Fibroblast of upper back skin (primary cell): ENCODE measurements around the gene SEC14L5.

Experiments
- DNase-seq: peaks from one replicate; pipeline ENCODE4 v3.0.0-alpha.2; 2013

SEC14L5 gene

DNA sequence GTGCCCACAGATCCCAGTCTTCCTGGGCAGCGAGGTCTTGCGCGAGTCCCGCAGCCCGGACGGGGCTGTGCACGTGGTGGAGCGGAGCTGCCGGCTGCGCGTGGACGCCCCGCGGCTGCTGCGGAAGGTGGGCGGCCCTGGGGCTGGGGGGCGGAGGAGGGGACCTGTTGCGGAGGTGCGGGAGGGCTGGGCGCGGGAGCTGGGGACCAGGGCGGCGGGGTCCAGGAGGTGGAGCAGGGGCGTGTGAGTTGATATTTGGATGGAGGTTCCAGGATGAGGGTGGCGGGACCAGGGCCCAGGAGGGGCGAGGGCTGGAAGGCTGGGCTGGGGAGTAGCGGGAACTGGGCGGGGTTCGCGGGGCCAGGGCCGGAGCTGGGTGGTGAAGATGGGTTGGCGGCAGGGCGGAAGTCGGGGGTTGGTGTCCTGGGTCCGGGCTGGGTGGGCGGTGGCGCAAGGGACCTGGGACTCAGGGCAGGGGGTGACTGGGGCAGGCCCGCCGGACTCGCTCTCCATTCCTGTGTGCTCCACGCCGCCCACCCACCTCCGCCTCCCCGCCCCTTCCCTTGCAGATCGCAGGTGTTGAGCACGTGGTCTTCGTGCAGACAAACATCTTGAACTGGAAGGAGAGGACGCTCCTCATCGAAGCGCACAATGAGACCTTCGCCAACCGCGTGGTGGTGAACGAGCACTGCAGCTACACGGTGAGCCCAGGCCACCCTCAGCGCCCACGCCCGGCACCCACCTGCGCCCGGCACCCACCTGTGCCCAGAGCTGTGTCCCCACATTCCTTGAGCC, 29.6 kb downstream of the SEC14L5 start:
- no peak for DNase-seq

DNA sequence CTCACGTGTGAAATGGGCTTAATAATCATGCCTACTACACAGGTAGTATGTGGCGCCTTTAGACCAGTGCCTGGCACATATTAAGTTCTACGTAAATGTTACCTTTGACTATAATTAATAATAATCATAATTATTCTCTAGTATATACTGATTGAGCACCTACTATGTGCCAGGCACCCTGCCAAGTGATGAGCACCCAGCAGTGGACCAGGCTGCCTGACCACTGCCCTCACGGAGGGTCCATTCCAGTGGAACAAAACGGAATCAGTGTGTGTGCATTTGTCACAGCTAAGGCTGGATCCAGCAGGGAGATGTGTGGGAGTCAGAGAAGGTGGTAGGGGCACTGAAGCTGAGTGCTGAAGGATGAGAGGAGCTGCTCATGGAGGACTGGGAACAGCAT, 30.5 kb downstream of the SEC14L5 start:
- DNase-seq: no peak

DNA sequence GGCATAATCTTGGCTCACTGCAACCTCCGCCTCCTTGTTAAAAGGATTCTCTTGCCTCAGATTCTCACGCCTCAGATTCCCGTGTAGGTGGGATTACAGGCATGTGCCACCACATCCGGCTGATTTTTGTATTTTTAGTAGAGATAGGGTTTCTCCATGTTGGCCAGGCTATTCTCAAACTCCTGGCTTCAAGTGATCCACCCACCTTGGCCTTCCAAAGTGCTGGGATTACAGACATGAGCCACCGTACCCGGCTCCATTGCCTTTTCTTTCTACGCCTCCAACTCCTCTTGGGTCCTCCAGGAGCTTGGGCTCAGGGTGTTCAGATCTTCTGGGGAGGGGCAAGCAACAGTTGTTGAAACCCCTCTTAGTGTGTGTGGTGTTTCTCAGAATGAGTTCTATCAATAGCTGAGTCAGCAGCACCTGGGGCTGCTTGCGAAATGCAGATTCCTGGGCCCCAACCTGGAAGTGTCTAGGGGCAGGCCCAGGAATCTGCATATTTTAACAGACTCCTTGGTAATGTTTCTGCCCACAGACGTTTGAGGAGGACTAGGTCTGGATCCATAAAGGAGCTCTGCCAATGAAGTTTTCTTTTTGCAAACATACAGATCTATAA, 31.4 kb downstream of the SEC14L5 start:
- no peak for DNase-seq

DNA sequence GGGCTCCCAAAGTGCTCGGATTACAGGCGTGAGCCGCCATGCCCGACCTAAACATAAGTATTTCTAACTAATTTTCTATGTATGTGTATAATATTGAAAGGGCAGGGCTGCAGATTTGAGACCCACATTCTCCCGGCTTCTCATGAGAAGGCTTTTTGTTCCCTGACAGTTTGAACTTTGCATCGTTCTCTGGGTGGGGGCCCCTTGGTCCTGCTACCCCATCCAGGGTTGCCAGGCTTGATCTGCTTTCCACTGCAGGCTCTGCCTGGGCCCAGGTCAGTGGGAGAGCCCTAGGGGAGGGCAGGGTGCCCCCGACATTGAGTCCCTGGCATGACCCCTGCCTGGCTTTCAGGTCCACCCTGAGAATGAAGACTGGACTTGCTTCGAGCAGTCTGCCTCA, 32.3 kb downstream of the SEC14L5 start:
- DNase-seq: no peak

DNA sequence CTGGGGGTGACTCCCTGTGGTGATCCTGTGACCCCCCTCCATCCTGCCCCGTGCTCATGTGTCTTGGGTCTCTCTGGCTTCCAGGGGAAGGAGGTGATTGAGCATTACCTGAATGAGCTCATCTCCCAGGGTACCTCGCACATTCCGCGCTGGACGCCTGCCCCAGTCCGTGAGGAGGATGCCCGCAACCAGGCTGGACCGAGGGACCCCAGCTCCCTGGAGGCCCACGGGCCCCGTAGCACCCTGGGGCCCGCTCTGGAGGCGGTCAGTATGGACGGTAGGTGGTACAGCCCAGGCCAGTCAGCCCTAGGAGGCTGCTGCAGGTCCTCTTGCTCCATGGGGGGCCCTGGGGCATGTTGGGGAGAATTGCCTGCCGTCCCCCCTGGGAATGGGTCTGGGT, 33.6 kb downstream of the SEC14L5 start:
- DNase-seq: no peak

DNA sequence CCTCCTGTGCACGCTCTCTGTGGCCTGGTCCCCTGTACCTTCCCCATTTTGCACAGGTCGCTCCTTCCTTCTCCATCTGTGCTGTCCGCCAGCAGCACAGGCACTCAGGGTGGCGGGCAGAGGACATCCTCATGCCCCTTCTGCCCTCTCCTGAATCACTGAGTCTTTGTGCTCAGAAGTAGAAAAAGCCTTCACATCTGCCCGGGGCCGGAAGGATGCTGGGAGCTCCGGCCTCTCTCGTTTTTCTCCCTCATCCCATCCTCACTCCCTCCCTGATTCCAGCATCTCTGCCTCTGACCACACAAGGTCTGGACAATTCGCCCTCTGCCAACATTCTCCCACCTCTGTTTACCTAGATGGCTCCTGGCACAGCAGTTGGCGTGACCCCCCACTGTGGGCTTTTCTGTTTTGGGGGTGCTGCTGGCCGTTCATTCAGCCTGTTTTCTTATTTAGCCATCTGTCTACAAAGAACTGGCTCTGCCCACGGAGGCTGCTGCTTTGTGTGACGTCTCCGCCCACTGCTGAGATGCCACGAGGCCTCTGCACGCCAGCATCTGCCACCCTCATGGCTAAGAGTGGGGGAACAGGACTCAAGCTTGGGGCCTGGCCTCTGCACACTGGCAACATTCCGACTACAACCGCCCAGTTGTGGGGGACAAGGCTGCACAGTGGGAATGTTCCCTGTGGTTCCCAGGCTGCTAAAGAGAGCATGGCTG, 36.7 kb downstream of the SEC14L5 start:
- no peak for DNase-seq

DNA sequence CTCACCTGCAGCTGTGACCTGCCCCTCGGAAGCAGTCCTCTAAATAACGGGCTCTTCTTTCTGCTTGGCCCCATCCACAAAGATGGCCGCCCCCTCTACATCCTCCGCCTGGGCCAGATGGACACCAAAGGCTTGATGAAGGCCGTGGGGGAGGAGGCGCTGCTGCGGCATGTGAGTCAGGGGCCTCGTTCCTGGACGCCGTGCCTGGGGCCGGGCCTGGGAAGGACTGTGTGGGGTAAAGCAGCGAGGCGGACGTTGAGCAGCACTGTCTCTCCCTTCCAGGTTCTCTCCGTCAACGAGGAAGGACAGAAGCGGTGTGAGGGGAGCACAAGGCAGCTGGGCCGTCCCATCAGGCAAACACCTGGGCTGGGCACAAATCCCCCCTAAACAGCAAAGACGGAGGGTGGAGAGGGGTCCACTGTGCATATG, 42.5 kb downstream of the SEC14L5 start:
- DNase-seq: no peak

DNA sequence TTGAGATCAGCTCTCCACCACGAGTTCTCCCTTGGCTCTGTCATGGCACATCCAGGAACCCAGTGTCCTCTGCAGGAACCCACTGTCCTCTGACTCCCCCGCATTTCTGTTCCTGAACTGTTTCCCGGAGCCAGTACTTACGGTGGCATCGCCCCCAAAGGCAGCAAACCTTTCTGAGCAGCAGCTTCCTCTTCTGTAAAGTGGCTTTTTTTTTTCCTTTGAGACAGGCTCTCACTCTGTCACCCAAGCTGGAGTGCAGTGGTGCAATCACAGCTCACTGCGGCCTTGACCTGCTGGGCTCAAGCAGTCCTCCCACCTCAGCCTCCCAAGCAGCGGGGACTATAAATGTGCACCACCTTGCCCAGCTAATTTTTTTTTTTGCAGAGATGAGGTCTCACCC, 43.4 kb downstream of the SEC14L5 start:
- DNase-seq: no peak

DNA sequence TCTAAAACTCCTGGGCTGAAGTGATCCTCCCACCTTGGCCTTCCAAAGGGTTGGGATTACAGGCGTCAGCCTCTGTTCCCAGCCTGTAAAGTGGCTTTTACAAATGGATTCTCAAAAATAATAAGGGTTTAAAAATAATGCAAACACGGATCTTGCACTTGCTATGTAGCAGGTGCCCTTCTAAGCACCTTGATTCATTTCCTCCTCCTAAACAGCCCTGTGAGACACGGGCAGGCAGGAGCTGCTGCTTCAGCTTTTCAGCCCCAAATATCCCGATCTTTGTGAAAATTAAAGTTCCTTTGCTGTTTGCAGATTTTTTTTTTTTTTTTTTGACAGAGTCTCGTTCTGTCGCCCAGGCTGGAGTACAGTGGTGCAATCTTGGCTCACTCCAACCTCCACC, 43.9 kb downstream of the SEC14L5 start:
- no peak for DNase-seq

DNA sequence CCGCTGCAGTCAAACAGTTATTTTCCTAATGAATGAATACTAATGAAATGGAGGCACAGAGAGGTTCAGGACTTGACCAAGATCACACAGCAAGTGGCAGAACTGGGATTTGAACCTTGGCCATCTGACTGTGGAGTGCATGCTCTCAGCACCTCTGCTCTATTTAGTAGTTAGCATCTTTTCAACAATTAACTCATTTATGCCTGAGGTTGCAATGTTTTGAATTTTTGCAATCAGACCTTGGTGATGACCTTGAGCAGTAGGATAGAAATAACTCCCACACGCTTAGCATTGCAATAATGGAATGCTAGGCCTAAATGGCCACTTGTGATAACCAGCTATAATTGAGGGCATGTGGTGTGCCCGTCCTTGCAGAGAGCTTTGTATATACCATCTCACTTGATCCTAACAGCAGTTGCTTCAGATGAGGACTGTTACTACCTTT, 44.6 kb downstream of the SEC14L5 start:
- no peak for DNase-seq

DNA sequence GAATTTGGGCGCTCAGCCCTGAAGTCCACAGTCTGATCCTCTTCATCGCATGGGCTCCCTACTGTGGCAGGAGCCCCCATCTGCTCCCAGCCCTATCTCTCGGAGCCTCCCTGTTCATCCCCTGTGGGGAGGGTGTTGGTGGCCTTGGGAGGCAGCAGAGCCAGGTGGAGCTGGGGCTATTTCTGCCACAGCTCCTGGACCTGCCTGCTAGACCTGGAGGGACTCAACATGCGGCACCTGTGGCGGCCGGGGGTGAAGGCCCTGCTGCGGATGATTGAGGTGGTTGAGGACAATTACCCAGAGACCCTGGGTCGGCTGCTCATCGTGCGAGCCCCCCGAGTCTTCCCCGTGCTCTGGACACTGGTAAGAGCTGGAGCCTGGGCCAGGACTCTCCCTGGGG, 45.1 kb downstream of the SEC14L5 start:
- no peak for DNase-seq

DNA sequence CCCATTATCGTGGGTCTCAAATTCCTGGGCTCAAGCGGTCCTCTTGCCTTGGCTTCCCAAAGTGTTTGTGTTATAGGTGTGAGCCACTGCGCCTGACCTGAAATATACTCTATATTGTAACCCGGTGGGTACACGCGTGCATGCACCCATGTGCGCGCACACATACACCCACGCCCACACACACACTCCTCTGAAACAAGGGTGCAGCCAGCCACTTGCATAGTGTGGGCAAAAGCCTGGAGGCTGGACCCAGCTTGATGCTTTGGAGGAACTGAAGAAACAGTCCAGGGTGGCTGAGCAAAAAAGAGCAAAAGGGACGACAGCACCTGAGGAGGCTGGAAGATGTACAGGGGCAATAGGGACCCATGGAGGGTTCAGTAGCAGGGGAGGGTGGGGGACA, 45.7 kb downstream of the SEC14L5 start:
- no peak for DNase-seq

DNA sequence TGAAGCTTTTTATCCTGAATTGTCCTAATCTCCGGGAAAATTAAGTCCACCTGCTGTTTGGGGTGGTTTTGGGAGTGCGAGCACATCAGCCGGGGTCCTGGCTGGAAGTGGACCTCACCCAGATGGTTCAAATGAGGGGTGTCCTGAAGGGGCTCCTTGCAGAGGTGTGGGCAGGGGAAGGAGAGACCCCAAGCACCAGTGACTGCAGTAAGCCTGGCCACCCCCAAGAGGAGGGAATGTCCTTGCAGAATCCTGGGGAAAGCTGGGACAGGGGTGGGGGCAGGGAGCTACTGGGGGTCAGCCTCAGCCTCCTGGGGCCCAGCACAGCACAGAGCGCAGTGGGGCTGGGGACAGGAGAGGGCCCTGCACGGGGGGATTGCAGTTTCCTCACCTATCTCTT, 46.2 kb downstream of the SEC14L5 start:
- DNase-seq: no peak

DNA sequence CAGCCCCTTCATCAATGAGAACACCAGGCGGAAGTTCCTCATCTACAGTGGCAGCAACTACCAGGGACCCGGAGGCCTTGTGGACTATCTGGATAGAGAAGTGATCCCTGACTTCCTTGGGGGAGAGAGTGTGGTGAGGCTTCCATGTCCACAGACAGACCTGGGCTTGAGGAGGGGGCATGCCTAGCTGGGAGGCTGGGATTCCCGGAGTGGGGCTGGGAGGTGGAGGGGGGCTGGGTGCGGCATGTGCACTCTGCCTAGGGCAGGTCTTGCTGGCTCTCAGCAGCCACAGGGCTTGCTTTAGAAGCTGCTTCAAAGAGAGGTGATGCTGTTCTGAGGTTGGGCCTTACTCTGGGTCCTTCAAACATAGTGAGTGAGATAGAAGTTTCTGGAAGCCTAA, 47.8 kb downstream of the SEC14L5 start:
- DNase-seq: no peak

DNA sequence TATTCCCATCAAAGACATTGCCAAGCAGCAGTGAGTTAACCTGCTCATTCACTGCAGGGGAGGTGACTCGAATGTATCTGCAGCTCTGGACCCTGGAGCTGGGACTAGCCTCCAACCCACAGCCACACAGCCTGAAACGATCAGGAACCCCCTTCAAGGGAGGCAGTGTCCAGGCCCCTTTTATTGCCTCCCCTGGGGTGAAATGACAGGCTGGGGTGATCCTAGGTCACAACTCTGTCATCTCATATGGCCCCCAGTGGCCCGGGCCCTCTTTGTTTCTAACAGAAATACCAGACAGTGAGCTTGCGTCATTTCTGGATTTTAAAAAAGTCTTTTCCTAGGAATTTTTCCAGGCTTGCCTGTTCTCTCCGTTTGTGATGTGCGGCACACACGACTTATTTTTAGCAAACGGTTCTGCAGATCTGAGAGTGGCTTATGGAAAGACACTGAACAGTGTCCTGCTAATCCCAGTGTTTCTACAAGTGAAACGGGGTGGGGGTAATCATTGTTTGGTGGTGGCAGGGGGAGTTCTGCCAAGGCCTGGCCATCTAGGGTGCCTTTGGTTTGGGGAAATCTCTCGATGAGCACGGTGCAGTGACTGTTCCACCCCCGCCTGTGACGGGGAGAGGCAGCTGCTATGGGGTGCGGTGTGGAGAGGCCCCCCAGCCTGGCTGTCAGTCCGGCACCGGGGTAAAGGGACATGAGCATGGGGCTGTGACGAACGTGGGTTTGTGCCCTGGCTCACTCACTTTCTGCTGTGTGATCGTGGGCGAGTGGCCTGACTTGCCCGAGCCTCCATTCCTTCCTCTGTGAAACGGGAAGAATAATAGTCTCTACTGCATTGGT, 48.4 kb downstream of the SEC14L5 start:
- DNase-seq: no peak

DNA sequence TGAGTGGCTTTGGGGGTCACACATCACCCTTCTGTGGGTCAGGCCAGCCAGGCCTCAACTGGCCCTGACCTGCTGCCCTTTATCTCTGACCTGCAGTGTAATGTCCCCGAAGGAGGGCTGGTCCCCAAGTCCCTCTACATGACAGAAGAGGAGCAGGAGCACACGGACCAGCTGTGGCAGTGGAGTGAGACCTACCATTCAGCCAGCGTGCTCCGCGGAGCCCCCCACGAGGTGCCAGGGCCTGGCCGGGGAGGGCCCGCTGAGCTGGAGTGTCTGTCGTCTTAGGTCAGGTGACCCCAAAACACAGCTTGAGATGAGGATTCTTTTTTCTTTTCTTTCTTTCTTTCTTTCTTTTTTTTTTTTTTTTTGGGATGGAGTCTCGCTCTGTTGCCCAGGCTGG, 49.1 kb downstream of the SEC14L5 start:
- no peak for DNase-seq

DNA sequence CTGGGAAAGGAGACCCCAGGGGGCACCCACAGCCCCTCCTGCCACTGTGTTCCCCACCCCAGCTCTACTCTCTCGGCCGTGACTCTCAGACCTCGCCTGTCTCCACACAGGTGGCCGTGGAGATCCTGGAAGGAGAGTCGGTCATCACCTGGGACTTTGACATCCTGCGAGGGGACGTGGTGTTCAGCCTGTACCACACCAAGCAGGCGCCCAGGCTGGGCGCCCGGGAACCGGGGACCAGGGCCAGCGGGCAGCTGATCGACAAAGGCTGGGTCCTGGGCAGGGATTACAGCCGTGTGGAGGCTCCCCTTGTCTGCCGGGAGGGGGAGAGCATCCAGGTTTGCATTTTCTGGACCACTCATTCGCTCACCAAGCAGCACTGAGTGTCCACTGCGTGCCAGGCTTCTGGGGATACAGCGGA, 50.2 kb downstream of the SEC14L5 start:
- no peak for DNase-seq

DNA sequence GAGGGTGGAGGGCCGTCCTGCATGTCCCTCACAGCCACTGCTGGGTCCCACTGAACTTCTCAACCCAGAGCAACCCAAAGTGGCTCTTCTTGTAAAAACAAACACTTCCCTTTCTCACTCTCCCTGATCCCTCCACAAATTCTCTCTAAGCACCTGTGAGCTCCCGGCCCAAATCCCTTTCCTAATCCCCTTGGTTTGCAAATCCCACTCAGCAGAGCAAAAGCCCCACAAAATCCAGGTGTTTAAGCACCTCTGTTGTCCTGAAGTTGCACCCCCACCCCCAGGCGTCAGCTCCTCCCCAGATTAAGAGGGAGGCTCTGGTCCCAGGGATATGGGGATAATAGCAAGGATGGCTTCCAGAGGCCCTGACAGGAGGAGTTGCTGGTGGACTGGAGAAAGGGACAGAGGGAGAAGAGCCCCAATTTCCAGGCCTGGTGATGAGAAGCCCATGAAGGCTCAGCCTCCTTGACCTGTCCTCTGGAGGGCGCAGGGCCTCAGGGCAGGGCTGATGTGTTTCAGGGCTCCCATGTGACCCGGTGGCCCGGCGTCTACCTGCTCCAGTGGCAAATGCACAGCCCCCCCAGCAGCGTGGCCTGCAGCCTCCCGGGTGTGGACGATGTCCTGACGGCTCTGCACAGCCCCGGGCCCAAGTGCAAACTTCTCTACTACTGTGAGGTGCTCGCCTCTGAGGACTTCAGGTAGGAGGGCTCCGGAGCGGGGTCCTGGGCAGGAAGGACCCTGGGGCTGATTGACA, 52.6 kb downstream of the SEC14L5 start:
- no peak for DNase-seq

DNA sequence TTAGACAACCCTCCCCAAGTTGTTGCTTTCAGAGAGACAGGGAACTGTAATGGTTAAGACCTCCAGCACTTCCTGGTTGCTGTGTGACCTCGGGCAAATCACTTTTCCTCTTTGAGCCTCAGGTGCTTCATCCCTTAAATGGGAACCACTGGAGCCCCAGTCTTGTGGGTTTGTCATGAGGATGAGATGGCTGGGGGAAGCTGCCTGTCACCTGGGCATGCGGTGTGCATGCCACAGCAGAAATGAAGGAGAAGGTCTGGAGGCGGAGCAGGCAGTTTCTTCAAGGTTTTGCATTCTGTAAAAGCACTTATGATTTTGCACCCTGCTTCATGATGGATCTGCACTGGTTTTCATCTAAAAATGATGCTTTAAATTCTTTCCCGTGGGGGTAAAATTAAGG, 53.5 kb downstream of the SEC14L5 start:
- DNase-seq: no peak

DNA sequence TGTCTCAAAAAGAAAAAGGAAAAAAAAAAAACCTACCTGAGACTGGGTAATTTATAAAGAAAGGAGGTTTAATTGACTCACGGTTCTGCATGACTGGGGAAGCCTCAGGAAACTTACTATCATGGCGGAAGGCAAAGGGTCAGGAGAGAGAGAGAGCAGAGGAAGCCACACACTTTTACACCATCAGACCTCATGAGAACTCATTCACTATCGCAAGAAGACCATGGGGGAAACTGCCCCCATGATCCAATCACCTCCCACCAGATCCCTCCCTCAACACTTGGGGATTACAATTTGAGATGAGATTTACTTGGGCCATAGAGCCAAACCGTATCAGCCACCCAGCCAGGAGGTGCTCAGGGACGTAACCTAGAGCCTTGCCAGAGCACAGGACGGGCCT, 54.8 kb downstream of the SEC14L5 start:
- no peak for DNase-seq

DNA sequence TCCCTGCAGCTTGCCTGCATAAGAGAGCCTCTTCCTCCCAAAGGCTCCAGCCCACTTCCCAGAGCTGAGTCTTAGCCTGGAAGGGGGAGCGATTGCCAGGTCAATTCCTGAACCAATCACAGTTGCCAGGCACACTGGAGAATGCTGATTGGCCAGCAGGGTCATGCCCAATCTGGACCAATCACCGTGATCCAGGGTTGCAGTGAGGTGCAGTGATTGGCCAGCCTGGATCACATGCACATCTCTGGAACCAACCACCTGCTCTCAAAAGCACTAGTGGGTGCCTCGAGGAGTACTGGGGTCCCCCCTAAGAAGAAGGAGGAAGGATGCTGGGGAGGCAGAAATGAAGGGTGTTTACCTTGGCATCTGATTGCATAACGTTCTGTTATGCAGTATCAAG, 57.2 kb downstream of the SEC14L5 start:
- no peak for DNase-seq

DNA sequence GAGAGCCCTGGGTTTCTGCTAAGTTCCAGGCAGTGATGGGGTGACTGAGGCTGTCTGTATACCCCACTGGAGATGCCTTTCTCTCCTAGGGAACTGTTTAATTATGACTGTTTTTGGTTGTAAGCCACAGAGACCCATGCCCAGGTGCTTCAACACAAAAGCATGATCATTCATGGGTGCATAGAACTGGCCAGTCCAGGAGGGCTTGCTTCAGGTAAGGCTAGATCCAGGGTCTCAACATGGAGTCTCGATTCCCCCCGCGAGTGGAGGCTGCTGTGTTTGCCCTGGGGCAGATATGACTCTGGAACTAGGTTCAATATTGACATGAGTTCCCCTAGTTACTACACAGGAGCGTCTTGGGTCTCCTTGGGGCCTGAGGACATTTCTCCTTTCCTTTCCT, 57.8 kb downstream of the SEC14L5 start:
- DNase-seq: no peak
